Endothelial cell of umbilical vein (primary cell): ENCODE data around the gene ATP8B3. TPM values are rescaled to one million over a fixed set of nuclear protein-coding genes. Genes with fewer than 3 reads are reported as not detected.
A peak's percentile ranks its signal among the peaks of the same experiment; 100 is the strongest.

Source experiments
- BruUV-seq: library from RNA; stranded (reverse); fragments of 400-500 nt; replicated peaks from 2 replicates; lab custom pipeline; 2021; lab: Mats Ljungman, UMichigan
- CTCF ChIA-PET: fragments of 300-600, 350-600 bp; sonication (Branson Sonifier 250); formaldehyde crosslinking; loops from one replicate; lab custom pipeline; 2021; ENCODE audit warnings: antibody characterized with exemption, inconsistent platforms; lab: Charles Lee
- POLR2A ChIA-PET: fragments of 300-600, 350-600 bp; sonication (Branson Sonifier 250); formaldehyde crosslinking; loops from one replicate; lab custom pipeline; 2021; ENCODE audit warnings: antibody characterized with exemption, inconsistent platforms; lab: Charles Lee
- DNase-seq: peaks from one replicate; pipeline ENCODE4 v3.0.0-alpha.2; 2011; ENCODE audit warnings: low read depth, low spot score
- FAIRE-seq: peaks from 2 replicates; lab custom pipeline; 2011; peaks lifted over from hg19 to GRCh38; lab: Jason Lieb, UNC
- H2AFZ ChIP-seq: 2 replicates; pipeline ENCODE4 v1.6.0; 2012; ENCODE audit warnings: low read depth, low read length, control low read depth, inconsistent platforms
- H3K27ac ChIP-seq: 2 replicates; pipeline ENCODE4 v1.5.1; 2011; ENCODE audit warnings: low read depth, mild to moderate bottlenecking, control low read depth, low read length, moderate library complexity; ENCODE audit not compliant: insufficient read depth
- H3K27me3 ChIP-seq, 2 experiments: 2 replicates each; pipeline versions ENCODE4 v1.6.0 to v1.6.1; 2011; ENCODE audit warnings: low read length in 2 of 2, mixed read lengths in 1 of 2; ENCODE audit not compliant: control insufficient read depth in 2 of 2, insufficient read depth in 2 of 2
- H3K36me3 ChIP-seq, 2 experiments: 2 replicates in 1 of 2; 3 replicates in 1 of 2; pipeline ENCODE4 v1.5.1; 2011; ENCODE audit warnings: low read length in 2 of 2, mild to moderate bottlenecking in 1 of 2, moderate library complexity in 1 of 2; ENCODE audit not compliant: control insufficient read depth in 2 of 2, insufficient read depth in 2 of 2; ENCODE audit errors: extremely low read depth in 1 of 2
- H3K4me1 ChIP-seq: 3 replicates; pipeline ENCODE4 v1.5.1; 2011; ENCODE audit warnings: mild to moderate bottlenecking, low read length; ENCODE audit not compliant: control insufficient read depth, insufficient read depth; ENCODE audit errors: extremely low read depth
- H3K4me2 ChIP-seq: 2 replicates; pipeline ENCODE4 v1.6.1; 2011; ENCODE audit warnings: low read length, control low read depth, mixed read lengths; ENCODE audit not compliant: insufficient read depth
- H3K4me3 ChIP-seq, 3 experiments: fragments of 200-600 bp in 1 of 3; sonication (generic), shearing (Covaris generic) in 1 of 3; replicated peaks in 1 of 3; 2 replicates each; pipeline ENCODE4 v1.5.1; 2011 to 2016; ENCODE audit warnings: control low read depth in 3 of 3, low read length in 3 of 3, mild to moderate bottlenecking in 2 of 3, inconsistent platforms in 1 of 3, low read depth in 1 of 3, moderate library complexity in 1 of 3; ENCODE audit not compliant: insufficient read depth in 1 of 3
- H3K79me2 ChIP-seq: 2 replicates; pipeline ENCODE4 v1.6.0; 2012; ENCODE audit warnings: low read length, inconsistent platforms; ENCODE audit not compliant: control insufficient read depth, insufficient read depth
- H3K9ac ChIP-seq: replicated peaks from 2 replicates; pipeline ENCODE3; 2011; ENCODE audit warnings: low read length, control low read depth; ENCODE audit not compliant: insufficient read depth; ENCODE audit errors: extremely low read depth
- H3K9me1 ChIP-seq: replicated peaks from 3 replicates; pipeline ENCODE4 v1.6.0; 2011; ENCODE audit warnings: mild to moderate bottlenecking, low read length; ENCODE audit not compliant: control insufficient read depth, insufficient read depth; ENCODE audit errors: extremely low read depth
- H3K9me3 ChIP-seq: replicated peaks from 2 replicates; pipeline ENCODE4 v1.5.1; 2012; ENCODE audit warnings: low read length, inconsistent platforms; ENCODE audit not compliant: control insufficient read depth, insufficient read depth
- H4K20me1 ChIP-seq: replicated peaks from 2 replicates; pipeline ENCODE3; 2011; ENCODE audit warnings: mild to moderate bottlenecking, low read length; ENCODE audit not compliant: control insufficient read depth, insufficient read depth; ENCODE audit errors: extremely low read depth
- CTCF ChIP-seq, 2 donors: IDR thresholded peaks; 1 replicate in 1 of 2; 2 replicates in 1 of 2; pipeline ENCODE4 v1.5.1; 2011; ENCODE audit warnings: low read length in 2 of 2, mild to moderate bottlenecking in 2 of 2, moderate library complexity in 2 of 2, control low read depth in 1 of 2, inconsistent platforms in 1 of 2, low read depth in 1 of 2; ENCODE audit not compliant: insufficient read depth in 1 of 2; ENCODE audit errors: extremely low read depth in 1 of 2
- EZH2 ChIP-seq: IDR thresholded peaks from 2 replicates; pipeline ENCODE4 v1.6.1; 2012; ENCODE audit warnings: borderline replicate concordance, low read depth, mild to moderate bottlenecking, moderate library complexity, low read length, inconsistent platforms; ENCODE audit not compliant: severe bottlenecking
- FOS ChIP-seq: IDR thresholded peaks from 2 replicates; pipeline ENCODE4 v1.6.1; 2011; ENCODE audit warnings: mild to moderate bottlenecking, low read length, moderate library complexity, borderline replicate concordance; ENCODE audit not compliant: insufficient read depth
- JUN ChIP-seq: IDR thresholded peaks from 2 replicates; pipeline ENCODE4 v1.6.1; 2011; ENCODE audit warnings: borderline replicate concordance, low read depth; ENCODE audit not compliant: insufficient read length, insufficient read depth
- MAX ChIP-seq: IDR thresholded peaks from 2 replicates; pipeline ENCODE4 v1.6.1; 2011; ENCODE audit not compliant: insufficient read depth, insufficient read length
- MYC ChIP-seq: IDR thresholded peaks from one replicate; pipeline ENCODE4 v1.6.1; 2011; ENCODE audit warnings: mild to moderate bottlenecking, low read depth, low read length
- POLR2AphosphoS5 ChIP-seq: IDR thresholded peaks from 2 replicates; pipeline ENCODE4 v1.6.1; 2012; ENCODE audit warnings: low read depth, mild to moderate bottlenecking, control low read depth, low read length, moderate library complexity; ENCODE audit not compliant: insufficient read depth
- dilution Hi-C: fragments of 300-500 bp; cut with MboI; formaldehyde crosslinking; loops from one replicate; pipeline ENCODE4 v1.15.0; 2019; ENCODE audit warnings: low sequenced_read_pairs; ENCODE audit not compliant: extremely low pct_ligation_motif_present
- intact Hi-C: fragments of 100-400 bp; cut with micrococcal nuclease; formaldehyde crosslinking; loops from one replicate; pipeline ENCODE4 v1.10.0; 2022
- polyA plus RNA-seq, 4 experiments: library from polyadenylated mRNA; depleted of rRNA in 3 of 4; stranded (reverse) in 3 of 4; unstranded in 1 of 4; fragments of >200 nt; gene quantifications; 2 replicates each; pipeline versions ENCODE4 v1.2.1 to v1.2.3, GENCODE V29; 2011 to 2012; ENCODE audit warnings: missing spikeins in 1 of 4
- total RNA-seq: library from RNA; stranded (reverse); gene quantifications from 2 replicates; pipeline ENCODE4 v1.2.3, GENCODE V29; 2021

ATP8B3 gene
- total and polyA plus RNA-seq, 2 donors (not counting 3 experiments of a cell fraction or from before 2014, with no cell fraction given): 1.1 to 7.3 TPM

GRCh38 chr19:1847684-1848398 lies 35.8 kb upstream of the ATP8B3 start:
- Histone ChIP-seq H3K9ac (peak overlapping the region; percentile 99), H3K4me1 (peaks cover 8% of the 10 kb centered on the region), H3K27me3 (no peaks in the 10 kb centered on the region), H3K9me1 (no peaks in the 10 kb centered on the region), H4K20me1 (no peaks in the 10 kb centered on the region), H3K4me3 (peak overlapping the region; percentile 47 to 76 (median 67)), H2AFZ (no peak overlapping the region), H3K79me2 (peaks cover 53% of the 10 kb centered on the region), H3K36me3 (peaks cover 0 to 2% of the 10 kb centered on the region in 2 experiments), H3K27ac (peak overlapping the region; percentile 99), H3K9me3 (no peaks in the 10 kb centered on the region), H3K4me2 (peak overlapping the region; percentile 81)
- DNase-seq: peak; percentile 64
- ChIA-PET POLR2A (no interaction called here), CTCF (interaction anchor here (2.3 kb wide), 1 partner anchor 10 kb away, joined by 10 read pairs; no protein-coding TSS in a partner anchor)
- TSS peak; percentile 33 for BruUV-seq
- TF ChIP-seq MAX (peak; percentile 39), MYC (no peak), FOS (no peak), JUN (no peak), CTCF (IDR thresholded peaks at IDR 0.05; ENCODE audit: extremely low read depth in 1 of 2, insufficient read depth in 1 of 2, low read depth in 1 of 2, low read length in 2 of 2) (no peak), POLR2AphosphoS5 (no peak), EZH2 (no peak)
- FAIRE-seq: peak; percentile 75
- dilution Hi-C loops: no loop called here
- intact Hi-C loops: loop anchor here (1.0 kb wide), 1 partner anchor 15 kb away; the partner anchor contains the start of gene KLF16
